Stimulated activated CD8-positive, alpha-beta memory T cell treated with anti-CD3 and anti-CD28 coated beads, Interleukin-7, amount 100 ng/mL, for 4 hours (primary cell): Measurements from ENCODE around the gene SHC1.

Experiments
- DNase-seq, 2 donors: peaks; one replicate each; pipeline ENCODE4 v3.0.0-alpha.2; 2020; ENCODE audit warnings: low read depth in 2 of 2

The SHC1 gene

DNA sequence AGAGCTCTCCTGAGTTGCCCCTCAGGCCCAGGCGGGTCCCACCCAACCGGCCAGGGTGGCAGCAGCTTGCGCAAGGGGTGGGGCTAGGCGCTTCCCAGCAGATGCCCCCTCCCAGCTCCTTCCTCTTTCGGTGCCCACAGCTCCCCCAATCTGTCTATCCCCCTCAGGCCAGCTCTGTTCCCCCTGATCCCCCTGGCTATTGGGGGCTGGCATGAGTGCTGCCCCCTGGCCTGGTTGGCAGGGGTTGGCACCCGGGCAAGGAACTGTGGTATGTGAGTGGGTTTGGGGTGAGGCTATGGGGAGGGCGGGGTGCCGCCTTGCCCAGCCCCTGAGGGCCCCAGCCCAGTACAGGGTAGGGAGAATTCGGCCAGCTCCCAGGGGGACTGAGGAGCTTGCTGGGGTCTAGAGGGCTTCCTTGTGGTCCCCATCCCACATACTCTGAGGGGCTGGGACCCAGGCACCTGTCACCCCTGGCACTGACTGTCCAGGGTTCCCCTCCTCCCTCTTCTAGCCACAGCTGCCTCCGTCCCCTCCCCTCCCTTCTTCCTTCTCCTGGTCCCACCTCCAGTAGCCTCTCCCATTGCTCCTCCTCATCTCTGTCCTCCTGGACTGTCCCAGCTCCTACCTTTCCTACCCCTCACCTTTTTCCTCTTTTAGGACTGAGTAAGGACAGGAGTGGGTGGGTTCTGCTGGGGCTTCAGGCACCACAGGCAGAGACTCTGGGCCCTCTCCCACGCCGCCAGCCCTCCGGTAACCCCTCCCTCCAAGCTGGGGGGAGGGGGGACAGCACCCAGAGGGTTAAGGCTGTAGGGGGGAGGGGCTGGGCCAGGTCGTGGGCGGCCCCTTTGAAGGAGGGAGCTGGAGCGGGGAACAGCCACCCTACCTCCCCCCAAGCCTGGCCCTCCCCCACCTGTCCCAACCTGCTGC lies 37.7 kb upstream of the SHC1 start:
- DNase-seq = no peak

DNA sequence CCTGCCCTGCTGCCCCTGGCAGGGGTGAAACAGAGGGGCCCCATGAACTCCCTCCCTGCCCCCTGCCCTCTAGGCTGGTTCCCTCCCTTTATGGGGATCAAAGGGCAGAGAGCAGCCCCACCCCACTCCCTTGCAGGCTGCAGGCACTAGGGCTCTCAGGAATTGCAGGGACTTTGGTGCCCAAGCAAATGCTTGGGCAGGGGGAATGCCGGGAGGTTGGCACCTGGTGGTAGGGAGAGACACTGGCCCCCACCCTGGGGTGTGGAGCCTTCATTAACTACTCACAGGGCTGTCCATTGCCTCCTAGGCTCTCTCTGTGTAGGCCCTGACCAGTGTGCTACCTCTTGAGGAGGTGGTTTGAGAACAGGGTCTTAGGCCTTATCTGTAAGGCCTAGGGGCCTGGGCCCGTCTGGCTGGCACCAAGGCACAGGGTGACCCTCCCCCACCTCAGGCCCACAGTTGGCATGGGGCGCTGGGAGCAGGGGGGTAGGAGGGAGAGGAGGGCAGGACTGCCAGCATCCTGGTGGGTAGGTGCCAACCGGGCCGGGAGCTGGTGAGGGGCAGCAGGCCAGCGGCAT lies 36.8 kb upstream of the SHC1 start:
- DNase-seq = no peak

DNA sequence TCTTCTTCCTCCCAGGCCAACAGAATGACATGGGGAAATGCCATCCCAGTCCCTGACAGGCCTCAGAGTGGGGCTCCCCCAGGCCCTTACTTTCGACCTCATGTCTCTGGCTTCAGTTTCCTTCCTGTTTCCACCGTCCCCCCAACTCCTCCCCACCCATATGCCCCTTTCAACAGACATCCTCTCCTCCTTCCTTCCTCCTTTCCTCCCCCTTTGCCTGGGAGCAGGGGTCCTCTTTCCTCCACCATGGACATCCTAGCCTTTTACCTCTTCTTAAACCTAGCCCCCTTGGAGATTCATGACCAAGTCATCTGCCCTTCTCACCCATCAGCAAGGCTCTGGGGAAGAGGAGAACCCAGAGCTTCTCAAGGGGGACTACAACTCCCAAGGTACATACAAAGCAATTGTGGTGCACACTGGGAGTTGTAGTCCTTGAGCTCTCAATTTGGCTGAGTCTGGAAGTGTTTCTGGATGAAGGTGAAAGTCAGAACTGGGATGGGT lies 36.1 kb upstream of the SHC1 start:
- no peak for DNase-seq

DNA sequence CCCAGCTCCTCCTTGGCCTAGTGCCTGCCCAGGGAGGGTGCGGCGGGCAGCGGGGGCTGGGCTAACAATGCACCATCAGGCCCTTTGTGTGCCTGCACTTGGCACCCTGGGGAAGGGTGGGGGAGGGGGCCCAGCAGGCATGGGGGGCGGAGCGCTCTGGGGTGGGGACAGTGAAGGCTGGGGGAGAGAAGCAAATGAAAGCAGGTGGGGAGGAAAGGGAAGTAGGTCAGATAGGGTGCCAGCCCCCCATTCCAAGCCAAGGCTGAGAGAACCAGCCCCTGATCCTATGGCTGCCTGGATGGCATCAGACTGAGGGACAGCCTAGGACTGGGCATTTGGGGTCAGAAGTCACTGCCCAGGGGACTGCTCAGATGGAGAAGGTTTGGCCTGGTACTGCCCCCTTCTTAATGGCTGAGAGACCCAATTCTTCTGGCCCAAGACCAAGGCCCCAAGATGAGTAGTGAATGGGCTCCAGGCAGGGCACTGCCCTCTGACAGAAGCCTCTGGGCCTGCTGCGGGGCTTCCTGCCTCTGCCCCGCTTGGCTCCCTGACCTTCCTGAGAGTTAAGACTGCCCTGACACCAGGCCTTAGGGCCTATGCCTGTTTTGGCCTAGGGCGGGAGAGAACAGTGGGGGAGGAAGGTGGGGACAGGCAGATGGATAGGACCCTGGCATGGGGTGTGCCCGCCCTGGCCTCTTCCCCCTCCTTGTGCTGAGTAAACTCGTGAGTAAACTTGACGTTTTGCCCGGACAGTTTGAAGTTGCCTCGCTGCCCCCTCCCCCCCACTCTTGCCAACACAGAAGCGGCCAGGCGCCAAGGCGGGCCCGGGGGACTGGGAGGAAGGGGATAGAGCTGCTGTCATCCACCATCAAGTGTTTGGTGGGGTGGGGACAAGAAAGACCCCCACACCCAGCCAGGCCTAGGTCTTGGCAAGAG lies 34.8 kb upstream of the SHC1 start:
- no peak for DNase-seq

DNA sequence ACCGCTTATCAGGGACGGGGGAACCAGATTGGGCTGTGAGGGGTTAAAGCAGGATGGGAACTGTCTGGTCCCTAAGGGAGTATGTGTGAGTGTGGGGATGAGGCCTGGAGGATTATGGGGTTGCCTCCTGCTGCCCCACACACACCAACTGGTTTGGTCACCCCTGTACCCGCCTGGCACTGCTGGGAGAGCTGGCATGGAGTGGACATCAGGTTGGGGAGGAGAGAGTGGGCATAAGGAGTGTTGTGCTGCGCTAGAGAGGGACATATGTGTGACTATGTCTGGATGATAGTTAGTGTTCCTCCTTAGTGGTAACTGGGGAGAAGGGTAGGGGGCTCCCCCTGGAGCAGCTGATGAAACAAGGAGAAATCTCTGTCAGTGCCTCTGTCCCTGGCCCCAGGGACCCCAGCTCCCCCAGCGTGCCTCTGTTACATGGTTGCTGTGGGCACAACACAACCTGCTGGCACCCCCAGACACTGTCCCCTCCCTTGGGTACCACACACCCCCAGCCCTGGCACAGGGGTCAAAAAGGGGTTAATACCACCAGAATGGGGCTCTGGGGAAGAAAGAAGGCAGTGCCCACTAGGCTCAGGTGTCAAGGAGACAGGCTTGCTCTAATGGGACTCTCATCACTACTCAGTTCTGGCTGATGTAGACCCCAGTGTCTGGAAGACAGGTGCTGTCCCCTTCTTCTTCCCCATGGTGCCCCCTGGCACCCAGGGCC lies 34.0 kb upstream of the SHC1 start:
- DNase-seq = no peak

DNA sequence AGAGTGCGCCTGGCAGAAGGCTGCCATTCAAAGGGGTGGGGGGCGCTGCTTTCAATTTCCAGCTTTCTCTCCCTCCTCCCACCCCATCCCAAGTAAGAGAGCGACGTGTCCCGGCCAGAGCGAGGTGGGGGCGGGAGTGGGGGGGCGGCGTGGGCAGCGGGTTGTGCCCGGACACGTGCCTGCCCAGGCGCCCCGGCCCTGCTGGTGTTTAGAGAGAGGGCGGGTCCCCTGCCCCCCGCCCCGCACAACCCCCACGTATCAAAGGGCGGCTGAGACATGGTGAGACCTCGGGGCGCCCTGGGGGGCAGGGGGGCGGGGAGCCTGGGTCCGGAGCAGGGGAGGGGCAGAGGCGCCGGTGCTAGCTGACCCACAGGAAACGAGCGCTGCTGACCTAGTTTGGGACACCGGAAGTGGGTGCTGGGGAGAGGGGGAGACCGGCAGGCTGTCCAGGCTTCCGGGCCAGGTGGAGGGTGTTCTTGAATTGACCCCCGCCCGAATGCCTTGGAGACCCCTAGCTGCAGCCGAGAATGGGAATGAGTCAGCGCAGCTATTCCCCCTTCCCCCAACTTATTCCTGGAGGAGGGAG lies 33.3 kb upstream of the SHC1 start:
- no peak for DNase-seq

DNA sequence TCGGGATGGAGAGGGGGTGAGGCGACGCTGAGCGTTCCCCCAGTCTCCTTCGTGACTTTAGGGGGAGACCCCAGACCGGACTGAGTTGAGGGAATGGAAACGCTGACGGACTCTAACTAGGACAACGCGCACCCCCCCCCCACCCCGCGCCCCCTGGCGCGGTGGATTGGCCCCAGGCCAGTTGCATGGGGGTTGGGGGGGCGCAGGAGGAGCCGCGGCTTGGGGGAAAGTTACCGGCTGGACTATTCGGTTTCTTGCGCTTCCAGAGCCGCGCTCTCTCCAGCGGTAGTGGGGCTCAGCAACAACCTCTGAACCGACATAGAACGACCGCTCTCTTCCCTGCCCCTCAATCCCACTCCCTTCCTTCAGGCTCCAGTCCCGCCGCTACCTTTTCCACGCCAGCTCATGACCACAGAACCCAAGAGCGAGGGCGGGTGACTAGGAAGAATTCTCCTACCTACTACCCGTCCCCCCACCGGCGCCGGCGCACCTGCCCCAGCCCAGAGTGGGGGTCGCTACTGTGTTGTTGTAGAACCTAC lies 32.7 kb upstream of the SHC1 start:
- DNase-seq = no peak

DNA sequence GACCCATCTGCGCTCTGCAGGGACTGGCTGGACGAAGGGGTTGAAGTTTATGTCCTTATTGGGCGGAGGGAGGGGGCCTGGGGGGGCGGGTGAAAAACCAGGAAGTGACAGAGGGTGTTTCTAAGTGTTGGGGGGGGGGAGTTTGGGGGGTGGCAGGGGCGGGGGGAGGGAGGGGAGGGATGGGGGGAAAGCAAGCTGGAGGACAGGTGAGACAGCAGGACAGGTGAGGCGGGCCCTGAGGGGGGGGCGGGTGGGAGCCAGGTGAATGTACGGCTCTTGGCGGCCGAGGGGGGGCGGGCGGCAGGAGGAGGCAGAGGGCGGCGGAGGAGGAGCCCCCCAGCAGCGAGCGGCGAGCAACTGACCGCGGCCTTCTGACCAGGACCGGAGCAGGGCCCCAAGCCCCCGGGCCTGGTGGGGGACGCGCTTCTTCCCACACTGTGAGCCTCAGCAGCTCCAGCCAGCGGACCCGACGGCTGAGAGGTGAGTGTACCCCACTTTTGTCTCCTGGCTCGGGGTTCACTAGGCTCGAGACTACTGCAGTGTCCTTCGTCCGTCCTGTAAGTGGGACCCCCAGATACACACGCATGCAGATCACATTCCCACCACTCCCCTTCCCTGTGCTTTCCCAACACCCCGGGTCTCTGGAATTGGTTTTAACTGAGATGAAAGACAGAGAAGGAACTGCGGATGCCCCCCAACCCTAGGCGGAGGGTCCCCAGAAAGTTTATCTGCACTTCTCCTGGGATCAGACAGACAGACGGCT lies 32.1 kb upstream of the SHC1 start, which contains the start of gene ZBTB7B:
Gene ZBTB7B, plus strand, starts transcription at position 339 of the 763 bp plus-strand sequence. CDS start 11,859 bp downstream, outside the sequence.
- DNase-seq = no peak

DNA sequence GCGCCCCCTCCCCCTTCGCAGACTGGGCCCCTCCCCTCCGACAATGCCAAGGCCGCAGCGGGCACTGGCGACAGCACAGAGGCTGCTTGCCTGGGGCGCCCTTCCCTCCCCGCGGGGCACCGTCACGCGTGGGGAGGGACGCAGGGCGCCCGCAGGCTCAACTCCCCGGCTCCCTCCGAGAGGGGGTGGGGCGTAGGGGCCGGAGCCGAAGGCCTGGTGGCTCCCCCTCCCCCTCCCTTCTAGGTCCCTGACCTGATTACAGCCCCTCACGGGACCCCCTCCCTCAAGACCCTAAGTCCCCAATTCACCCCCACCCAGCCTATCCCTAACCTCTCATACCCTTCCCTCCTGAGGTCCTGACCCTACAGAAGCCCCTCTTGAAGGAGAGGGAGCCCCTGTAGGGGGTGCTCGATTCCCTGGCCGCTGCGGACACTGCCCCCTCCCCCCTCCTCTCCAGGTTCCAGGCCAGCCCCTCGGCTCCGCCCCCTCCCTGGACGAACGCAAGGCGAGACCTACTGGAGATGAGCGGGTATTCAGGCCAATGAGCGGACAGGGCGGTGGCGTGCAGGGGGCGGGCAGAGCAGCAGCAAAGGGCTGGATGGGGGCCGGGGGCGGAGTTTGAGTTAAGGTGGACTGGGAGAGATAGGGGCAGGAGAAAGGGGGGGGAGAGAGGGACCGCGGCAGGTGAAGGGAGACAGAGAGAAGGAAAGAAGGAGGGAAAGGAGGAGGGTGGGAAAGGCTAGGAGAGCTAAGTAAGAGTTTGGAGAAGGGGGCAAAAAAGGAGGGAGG lies 31.3 kb upstream of the SHC1 start:
- DNase-seq = peak; percentile 97 to 98

DNA sequence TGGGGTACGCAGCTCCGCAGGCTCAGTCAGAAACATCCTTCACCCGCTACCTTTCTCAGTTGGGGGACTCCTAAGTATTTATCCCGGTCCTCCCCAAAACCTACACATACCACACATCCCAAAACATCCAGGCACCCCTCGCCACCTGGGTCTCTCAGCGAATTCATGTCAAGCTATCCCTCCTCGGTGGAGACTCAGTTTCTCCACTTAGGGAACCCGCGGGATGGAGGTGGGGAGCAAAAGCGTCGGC lies 30.8 kb upstream of the SHC1 start:
- no peak for DNase-seq

DNA sequence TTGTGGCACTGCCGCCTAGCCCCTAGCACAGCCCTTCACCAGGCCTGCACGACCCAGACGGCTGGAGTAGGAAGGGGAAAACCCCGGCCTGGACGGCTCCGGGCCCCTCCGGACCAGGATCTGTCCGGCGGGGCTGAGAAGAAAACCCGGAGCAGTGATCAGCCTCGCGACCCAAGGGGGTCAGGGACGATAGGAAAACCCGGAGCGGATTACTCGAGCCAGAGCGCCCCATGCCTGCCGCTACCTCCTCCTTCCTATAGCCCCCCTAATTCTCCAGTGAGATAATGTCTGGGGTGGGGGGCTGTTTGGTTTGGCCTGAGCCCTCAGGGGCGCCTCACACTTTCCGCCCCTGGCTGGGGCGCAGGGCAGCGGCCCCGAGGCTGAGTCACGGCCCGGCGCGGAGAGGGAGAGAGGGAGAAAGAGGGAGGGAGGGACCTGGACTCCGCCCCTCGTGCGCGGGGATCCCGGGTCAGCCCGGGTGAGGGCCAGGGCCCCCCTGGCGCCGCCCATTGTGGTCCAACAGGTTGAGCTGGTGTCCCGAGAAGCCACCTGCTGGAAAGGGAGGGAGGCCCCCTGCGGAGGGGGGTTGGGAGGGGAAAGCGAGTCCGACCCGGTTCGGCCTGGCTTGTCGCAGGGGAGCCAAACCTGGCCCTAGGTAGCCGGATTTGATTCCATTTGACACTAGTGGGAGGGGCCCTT lies 30.3 kb upstream of the SHC1 start:
- DNase-seq = peak; percentile 60 to 75

DNA sequence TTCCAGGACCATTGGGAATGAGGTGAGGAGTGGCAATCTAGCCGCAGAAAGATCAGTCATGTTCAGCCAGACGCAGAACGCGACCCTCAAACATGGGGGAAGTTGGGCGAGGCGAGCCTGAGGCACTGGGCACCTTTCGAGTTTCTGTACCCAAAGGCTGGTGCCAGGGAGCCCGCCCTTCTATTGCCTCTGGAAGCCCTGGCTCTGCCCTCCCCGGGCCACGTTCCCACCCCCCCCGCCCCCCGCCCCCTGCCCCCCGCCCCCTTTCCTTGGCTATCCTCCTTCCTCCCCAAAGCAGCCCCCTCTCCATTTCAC lies 29.8 kb upstream of the SHC1 start:
- DNase-seq = no peak

DNA sequence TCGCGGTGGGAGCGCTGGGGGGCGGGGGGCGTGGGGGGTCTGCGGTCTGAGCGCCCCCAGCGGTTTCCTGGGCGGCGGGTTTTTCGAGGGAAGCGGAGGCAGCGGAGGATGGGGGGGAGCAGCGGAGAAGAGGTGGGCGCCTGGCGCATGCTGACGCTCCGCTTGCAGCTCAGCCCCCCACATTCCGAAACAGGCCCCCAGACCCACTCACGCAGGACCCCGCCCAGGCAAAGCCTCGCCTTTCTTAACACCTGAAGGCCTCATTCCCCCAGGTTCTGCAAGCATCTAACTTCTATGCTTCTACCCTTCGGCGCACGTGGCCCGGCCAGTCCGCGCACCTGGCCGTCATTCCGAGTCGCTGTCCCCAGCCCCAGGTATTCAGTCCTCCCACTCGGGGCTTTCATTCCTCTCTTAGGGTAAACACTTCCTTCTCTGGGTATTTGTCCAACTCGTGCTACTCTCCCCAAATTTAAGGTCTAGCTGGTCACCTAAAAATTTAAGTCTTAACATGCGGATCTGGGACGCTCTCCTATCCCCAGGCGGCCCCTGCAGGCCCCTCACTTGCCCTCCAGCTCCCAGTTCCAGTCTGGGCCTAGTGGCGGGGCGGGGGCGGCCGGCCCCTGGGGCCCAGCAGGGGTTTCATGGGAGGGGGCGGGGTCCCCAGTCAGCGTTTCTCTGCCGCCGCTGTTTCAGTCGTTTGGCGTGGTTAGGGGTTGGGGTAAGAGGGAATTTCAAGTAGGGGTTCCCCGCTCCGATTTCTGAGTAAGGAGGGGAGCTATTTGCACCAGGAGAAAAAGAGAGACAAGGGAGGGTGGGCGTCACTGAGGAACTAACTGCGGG lies 29.2 kb upstream of the SHC1 start:
- DNase-seq = peak in 1 of 2 donors; percentile 63

DNA sequence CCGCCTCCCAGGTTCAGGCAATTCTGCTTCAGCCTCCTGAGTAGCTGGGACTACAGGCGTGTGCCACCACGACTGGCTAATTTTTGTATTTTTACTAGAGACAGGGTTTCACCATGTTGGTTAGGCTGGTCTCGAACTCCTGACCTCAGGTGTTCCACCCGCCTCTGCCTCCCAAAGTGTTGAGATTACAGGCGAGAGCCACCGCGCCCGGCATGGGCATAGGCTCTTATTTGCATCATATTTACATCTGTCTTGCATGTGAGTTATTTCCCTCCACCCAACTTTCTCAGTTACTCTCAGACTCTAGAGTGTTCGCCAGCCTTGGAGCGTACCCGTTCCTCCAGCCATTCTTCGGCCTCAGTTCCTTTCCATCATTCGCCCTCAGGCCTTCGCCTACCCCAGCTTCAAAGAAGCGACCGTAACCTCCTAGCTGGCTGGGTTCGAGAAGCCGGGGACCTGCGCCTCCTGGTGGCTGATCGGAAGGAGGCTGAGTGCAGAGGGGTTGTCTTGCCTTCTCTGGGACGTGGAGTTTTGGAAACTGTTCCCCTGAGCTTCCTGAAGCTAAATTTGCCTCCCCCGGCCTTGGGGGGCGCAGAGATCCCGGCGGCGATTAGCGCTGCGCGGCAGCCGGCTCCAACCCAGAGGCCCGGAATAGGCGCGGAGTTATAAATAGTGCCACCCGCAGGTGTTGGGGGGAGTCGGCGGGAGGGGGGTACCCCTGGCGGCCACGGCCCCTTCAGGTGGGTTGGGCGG lies 28.4 kb upstream of the SHC1 start:
- peak; percentile 62 to 63 for DNase-seq

DNA sequence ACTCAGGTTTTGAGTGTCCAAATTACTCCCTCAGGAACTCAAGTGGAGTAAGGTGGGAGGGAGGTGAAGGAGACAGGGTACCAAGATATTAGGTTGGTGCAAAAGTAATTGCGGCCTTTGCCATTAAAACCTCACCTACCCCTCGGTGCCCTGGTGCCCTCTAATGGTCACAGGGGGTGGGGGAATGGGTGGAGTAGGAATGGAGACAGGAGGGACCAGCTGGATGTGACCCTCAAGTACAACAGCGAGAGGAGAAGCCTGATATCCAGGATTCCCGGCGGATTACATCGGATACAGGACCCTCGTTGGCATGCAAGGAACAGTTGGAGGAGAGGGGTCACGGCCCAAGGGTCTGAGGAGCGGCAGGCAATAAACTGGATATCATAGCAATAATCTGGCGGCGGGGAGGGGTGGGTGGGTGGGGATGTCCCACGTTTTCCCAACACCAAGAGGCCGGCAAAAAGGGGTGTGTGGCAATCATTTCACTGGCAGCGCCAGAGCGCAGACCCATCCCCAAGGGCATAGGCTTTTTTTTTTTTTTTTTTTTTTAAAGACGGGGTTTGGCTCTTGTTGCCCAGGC lies 27.7 kb upstream of the SHC1 start:
- no peak for DNase-seq

DNA sequence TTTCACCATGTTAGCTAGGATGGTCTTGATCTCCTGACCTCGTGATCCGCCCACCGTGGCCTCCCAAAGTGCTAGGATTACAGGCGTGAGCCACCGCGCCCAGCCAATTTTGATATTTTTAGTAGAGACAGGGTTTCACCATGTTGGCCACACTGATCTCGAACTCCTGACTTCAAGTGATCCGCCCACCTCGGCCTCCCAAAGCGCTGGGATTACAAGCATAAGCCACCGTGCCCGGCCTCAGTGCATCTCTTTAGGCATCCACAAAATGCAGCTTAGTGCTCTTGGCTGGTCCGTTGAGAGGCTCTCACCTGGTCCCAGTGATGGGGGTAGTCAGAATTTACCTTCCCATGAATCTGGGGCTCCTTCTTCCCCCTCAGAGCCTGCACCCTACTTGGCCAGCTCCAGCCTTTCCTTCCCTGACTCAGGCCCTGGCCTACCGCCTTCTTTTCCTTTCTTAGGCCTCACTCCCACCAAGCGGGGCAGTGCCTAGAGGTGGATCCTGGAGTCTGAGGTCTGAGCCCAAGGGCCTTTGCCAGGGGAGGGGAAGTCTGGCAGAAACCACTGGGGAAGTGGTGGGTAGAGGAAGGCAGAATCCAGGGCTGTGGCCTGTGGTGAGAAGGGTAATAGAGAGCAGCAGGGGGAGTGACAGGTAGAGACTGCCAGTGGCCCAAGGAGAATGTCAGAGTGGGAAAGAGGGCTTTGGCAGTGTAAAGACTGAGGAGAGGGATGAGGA lies 26.6 kb upstream of the SHC1 start:
- no peak for DNase-seq
